GF-D8 (cell line): ENCODE measurements around the gene SETD2.
A peak's percentile ranks its signal among the peaks of the same experiment; 100 is the strongest.
"Not testable (repeated sequence)": the region's sequence is repeated elsewhere in the genome, so short reads cannot be mapped to it uniquely, and the experiment has no call there.

Experiments used
- DNase-seq: peaks from one replicate; lab custom pipeline; 2025; lab: John Stamatoyannopoulos, UW

SETD2 gene, protein sequence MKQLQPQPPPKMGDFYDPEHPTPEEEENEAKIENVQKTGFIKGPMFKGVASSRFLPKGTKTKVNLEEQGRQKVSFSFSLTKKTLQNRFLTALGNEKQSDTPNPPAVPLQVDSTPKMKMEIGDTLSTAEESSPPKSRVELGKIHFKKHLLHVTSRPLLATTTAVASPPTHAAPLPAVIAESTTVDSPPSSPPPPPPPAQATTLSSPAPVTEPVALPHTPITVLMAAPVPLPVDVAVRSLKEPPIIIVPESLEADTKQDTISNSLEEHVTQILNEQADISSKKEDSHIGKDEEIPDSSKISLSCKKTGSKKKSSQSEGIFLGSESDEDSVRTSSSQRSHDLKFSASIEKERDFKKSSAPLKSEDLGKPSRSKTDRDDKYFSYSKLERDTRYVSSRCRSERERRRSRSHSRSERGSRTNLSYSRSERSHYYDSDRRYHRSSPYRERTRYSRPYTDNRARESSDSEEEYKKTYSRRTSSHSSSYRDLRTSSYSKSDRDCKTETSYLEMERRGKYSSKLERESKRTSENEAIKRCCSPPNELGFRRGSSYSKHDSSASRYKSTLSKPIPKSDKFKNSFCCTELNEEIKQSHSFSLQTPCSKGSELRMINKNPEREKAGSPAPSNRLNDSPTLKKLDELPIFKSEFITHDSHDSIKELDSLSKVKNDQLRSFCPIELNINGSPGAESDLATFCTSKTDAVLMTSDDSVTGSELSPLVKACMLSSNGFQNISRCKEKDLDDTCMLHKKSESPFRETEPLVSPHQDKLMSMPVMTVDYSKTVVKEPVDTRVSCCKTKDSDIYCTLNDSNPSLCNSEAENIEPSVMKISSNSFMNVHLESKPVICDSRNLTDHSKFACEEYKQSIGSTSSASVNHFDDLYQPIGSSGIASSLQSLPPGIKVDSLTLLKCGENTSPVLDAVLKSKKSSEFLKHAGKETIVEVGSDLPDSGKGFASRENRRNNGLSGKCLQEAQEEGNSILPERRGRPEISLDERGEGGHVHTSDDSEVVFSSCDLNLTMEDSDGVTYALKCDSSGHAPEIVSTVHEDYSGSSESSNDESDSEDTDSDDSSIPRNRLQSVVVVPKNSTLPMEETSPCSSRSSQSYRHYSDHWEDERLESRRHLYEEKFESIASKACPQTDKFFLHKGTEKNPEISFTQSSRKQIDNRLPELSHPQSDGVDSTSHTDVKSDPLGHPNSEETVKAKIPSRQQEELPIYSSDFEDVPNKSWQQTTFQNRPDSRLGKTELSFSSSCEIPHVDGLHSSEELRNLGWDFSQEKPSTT (N-terminal part only)

DNA sequence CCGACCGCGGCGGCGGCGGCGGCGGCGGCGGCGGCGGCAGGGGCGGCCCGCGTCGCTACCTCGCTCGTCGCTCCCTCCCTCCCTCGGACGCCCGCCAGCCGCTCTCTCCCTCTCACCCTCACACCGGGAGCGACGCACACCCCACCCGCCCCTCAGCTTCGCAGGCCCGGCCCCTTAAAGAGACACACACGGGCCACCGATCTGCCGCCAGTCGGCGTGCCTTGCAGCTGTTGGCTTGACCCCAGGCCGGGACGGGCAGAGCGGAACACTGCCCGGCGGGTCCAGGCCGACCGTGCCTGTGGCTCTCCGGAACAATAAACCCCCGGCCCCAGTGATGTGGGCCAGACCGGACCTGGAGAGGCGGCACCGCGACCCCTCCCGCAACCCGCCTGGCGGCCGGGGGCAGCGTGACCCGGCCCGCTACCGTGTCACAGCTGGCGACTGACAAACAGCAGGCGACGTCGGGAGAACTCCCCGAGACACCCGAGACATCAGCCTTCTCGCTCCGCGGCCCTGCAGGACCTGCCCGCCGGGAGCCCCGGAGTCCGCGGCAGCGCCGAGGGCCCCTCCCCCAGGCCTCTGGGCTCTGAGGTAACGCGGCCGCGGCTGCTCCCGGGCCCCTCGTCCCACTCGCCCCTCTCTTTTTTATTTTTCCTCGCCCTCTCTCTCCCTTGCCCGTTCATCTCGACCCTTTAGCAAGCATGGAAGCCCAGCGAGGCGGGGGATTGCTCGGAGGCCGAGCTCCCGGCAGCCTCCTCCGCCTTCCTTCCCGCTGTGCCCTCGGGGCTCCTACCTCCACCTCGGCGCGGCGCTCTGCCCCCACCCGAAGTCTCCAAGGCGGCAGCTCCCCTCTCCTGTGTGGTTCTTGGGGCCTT is at the start of gene SETD2:
SETD2 (minus strand) TSS at position 107 of the 875 bp plus-strand sequence. CDS start 189 bp downstream, outside the sequence.
- peak; percentile 71 for DNase-seq

DNA sequence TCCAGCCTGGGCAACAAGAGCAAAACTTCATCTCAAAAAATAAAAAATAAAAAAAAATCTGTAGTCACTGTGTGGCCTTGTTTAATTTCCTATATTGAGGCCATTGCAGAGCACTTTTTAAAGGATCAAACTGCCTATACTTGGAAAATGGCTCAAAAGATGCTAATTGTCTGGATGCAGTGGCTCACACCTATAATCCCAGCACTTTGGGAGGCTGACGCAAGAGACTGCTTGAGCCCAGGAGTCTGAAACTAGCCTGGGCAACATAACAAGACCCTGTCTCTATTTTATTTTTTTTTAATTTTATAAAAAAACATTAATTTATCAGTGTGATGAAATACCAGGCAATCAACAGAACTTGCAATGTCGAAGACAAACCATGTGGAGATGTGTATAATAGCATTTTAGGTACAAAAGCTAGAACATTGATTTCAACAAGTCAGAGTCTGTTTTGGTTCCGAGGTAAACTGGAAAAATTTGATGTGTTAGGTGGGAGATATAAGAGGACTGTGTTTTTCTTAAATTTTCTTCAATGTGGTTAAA is 47.0 kb upstream of the SETD2 start:
- no peak for DNase-seq

DNA sequence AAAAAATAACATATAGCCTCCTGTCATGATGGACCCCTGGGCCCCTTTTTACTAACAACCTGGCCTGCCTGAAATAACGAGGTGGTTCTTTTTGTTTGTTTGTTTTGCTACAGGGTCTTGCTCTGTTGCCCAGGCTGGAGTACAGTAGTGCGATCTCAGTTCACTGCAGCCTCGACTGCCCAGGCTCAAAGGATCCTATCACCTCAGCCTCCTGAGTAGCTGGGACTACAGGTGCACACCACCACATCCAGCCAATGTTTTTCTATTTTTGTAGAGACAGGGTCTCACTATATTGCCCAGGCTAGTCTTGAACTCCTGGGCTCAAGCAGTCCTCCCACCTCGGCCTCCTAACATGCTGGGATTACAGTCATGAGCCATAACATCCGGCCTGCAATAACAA is 42.1 kb upstream of the SETD2 start:
- DNase-seq = not testable (repeated sequence)

DNA sequence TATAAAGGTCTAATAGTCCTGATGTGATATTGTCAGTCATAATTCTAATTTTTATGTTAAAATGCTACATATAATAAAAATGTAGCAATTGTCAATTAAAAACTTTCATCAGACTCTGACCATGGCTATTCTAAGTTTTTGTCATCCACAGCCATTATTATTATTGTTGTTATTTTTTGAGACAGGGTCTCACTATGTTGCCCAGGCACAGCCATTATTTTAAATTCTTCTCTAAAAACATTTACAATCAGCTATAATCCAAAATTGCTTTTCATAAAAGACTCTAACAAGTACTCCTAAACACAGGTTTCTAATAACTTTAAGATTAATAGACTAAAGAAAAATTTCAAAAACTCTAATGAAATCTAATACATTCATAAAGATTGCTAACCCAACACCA is 41.0 kb upstream of the SETD2 start:
- DNase-seq = no peak

DNA sequence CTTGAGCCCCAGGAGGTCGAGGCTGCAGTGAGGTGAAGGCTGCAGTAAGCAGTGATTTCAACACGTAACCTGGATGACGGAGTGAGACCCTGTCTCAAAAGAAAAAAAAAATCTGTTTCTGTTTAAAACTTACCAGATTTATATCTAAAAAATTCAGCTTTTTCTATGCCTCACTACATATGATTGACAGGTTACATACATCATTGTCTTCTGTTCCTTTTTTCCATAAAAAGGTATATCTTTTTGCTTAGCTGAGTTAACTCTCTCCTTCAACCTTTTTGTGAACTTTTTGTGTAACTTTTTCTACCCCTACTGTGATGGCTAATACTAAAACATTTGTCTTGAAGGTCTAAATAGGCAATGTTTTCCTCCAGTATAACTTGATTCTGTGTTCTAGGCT is 38.6 kb upstream of the SETD2 start:
- DNase-seq = no peak

DNA sequence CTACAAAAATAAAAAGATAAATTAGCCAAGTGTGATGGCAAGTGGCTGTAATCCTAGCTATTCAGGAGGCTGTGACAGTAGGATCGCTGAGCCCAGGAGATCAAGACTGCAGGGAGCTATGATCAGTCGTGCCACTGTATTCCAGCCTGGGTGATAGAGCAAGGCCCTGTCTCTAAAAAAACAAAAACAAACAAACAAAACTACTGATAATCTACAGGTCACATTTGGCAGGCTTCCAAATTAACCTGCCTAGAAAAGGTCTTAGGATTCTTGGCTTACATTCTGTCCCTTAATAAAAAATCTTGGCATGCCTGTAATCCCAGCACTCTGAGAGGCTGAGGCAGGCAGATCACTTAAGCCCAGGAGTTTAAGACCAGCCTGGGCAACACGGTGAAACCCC is 33.4 kb upstream of the SETD2 start:
- DNase-seq = no peak

DNA sequence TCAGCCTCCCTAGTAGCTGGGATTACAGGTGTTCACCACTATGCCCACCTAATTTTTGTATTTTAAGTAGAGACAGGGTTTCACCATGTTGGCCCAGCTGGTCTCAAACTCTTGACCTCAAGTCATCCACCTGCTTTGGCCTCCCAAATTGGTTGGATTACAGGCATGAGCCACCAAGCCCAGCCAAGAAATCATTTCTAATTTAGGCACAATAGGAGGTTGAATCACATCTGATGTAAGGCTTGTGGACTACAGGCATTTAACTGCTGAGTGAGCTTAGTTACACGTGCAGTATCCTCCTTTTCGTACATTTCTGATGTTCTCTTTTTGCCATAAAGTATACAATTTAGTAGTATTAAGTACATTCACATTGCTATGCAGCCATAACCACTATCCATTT is 31.1 kb upstream of the SETD2 start:
- DNase-seq = no peak

DNA sequence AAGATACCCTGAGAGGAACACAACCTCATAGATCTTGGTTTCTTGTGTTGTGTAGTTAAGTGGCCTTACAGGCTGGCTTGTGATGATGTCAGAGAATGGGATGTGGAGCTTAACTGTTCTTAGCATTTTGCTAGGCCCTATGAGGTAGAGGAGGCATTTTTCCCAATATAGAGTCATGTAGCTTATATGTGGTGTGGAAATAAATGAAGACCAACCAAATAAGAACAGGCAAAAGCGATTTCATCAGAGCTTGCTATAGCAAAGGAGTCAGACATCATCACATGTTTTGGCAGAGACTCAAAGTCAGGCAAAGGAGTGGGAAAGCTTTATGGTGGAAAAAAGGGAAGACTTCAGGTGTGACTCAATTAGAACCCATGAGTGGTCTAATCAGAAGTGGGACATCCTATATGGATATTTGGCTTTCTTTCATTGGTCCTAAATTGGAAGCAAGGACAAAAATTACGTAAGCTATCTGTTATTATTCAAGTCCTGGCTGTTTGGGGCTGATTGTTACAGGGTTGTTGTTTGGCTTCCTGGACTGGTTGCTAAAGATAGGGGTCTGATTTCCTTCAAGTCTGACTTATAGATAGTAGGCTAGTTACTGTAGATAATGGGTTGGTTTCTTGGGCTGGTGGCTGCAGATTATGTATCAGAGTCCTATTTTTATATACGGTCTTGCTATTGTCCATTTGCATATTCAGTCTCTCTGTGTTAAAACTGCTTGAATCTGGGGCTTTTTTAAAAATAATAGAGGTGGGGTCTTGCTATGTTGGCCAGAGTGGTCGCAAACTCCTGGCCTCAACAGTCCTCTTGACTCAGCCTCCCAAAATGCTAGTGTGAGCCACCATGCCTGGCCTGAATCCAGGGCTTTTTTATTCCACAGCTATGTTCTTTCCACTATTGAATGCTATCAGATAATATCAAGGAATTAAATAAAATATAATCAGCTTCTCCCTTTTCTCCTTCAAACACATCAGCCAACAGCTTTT is 30.3 kb upstream of the SETD2 start:
- DNase-seq = no peak

DNA sequence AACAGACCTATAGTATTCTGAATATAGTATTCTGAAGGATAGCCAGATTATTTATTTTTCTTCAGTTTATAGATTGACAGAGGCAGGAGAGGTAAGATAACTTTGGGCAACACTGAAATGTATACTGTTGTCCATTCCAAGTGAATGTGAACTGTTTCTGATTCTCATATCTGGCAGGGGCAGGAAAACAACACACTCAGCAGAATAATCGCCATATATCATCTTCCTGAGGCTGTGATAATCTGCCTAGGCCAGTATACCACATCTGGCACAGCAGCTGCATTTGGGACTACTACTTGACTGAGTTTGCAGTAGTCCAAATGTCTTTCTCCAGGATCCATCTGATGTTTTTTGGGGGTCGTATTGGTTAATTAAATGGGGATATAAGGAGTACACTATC is 22.4 kb upstream of the SETD2 start:
- DNase-seq = no peak

DNA sequence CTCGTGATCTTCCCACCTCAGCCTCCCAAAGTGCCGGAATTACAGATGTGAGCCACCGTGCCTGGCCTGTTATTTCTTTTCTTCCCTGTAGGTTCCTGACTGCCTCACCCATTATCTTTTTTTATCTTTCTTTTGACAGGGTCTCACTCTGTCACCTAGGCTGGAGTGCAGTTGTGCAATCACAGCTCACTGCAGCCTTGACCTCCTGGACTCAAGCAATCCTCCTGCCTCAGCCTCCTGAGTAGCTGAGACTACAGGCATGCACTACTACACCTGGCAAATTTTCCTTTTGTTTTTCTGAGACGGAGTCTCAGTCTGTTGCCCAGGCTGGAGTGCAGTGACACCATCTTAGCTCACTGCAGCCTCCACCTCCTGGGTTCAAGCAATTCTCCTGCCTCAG is 17.8 kb upstream of the SETD2 start:
- not testable (repeated sequence) for DNase-seq

DNA sequence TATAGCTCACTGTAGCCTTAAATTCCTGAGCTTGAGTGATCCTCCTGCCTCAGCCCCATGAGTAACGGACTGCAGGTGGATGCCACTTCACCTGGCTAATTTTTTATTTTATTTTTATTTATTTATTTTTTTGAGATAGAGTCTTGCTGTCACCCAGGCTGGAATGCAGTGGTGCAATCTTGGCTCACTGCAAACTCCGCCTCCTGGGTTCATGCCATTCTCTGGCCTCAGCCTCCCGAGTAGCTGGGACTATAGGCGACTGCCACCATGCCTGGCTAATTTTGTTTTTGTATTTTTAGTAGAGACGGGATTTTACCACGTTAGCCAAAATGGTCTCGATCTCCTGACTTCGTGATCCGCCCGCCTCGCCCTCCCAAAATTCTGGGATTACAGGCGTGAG is 16.1 kb upstream of the SETD2 start:
- not testable (repeated sequence) for DNase-seq

DNA sequence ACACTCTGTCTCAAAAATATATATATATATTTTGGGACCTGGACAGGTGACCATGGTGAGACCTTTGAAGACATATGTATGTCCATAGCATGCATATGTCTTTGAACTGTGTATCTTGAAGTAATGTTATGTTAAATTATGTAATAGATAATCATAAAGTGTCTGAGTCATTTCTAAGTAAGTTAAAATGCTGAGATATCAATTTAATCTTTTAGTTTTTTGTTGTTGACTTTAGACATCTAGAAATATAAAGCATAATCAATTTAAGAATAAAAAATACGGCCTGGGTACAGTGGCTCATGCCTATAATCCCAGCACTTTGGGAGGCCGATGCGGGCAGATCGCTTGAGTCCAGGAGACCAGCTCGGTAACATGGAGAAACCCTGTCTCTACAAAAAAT is 12.7 kb upstream of the SETD2 start:
- no peak for DNase-seq

DNA sequence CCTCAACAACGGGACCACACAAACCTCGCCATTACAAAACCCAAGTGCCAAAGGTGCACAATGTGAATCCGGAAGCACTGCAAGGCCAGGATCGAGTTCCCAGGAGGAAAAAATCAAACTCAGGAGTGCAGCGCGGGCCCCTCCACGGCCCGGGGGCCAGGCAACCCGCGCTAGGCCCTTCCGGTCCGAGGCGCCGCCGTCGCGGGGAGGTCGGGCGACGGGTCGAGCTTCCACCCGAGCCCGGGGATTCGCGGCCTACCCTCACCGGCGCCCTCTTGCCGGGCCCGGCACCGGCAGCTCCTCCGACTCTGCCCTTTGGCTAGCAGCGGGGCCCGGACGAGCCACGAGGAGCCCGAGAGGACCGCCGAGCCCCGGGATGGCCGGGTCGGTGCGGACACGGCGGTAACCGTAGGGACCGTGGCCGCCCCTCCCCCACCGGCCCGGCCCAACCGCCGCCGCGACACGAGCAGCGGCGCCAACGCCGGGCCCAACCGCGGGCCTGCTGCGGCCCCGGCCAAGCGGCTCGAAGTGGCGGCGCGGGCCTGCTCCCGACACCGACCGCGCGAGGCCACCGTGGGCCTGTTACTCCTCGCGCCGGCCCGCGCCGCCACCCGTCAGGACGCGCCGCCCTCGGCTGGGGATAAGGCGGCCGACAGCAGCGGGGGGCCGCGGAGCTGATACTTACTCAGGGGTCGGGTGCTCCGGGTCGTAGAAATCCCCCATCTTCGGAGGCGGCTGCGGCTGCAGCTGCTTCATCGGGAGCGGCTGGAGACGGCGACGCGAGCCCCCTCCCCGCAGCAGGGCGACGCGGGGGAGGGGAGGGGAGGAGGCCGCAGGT is 525 bp downstream of the SETD2 start:
- DNase-seq = peak; percentile 27

DNA sequence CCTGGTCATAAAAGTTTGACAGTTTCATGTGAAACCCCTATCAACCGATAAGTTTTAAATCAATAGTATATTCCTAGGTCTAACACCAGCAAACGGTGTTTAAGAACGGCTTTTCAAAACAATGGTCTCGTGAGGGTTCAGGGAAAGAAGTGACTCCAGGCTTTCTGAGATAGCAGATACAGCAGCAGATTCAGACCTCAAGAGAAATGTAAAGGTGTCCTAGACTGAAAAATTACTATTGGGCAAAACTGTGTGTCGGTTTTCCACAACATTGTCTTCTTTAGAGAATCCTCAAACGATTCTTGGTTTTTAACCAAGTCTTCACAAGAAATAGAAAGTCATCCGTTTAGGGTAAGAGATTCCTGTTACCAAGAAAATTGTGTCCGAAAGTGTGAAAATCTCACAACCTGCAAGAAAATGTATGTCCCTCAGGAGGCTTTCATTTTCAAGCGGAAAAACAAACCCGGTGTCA is 1.2 kb downstream of the SETD2 start:
- no peak for DNase-seq

DNA sequence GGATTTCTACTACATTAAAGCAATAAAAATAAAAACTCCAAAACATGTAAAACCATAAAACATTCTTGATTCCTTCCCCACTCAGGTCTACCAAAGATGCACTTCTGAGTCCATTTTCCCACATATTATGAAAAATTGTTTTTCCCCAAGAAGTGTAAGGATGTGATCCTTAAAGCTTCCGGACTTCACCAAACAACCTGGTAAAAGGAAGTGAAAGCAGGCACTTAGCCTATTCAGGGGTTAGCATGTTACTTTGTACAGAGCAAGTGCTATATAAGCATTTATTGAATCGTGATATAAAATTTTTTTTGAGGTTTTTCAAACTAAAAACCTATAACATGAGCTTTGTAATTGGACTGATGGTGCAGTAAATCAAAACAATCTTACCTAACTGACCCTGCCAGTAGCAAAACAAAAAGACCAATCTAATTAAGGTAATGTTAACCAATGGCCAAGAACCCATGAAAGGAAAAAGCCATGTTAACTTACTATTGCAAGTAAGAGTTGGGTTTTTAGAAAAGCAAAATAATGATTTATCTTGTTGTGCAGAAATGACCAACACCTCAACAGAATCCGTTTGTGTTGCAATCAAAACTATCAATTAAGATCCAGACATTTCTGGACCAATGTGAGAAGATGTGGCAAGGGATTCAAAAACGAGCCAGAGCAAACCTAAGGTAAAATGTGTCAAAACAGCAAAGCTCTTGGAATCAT is 1.8 kb downstream of the SETD2 start:
- no peak for DNase-seq

DNA sequence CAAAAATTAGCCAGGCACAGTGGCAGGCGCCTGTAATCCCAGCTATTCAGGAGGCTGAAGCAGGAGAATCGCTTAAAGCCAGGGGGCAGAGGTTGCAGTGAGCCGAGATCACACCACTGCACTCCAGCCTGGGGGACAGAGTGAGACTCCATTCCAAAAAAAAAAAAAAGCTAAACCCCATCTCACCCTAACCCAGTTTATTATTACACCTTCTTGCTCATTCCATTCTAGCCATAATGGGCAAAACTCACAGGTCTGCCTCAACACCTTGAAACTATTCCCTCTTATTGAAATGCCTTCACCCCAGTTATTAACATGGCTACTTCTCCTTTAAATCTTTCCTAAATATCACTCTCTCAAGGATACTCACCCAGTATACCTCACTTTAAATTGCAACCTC is 4.1 kb downstream of the SETD2 start:
- DNase-seq = no peak

DNA sequence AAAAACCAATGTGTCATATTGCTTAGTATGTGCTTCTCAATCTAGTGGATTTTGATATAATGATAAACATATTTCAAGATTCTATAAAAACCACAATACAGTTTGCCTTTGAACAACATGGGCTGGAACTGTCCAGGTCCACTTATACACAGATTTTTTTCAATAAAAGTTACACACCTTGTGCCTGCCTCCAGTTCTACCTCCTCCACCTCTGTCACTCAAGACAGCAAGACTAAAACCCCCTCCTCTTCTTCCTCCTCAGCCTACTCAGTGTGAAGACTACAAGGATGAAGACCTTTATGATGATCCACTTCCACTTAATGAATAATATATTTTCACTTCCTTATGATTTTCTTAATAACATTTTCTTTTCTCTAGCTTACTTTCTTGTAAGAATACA is 5.7 kb downstream of the SETD2 start:
- DNase-seq = no peak

DNA sequence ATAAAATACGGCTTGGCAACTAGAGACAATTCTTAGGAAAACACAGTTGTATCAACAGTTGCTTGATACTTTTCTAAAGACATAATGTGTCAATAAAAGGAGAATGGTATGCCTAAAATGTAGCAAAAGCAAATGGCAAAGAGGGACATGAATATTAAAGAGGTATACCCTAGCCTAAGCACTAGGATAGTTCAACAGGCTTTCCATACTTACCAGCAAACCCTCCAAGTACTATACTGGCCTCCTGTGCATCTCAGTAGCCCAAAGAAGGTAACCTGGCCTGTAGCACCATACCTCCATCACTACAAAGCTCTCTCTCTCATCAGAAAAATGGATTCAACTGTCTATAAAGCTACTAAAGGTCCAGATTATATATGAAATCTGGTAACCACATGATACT is 7.5 kb downstream of the SETD2 start:
- DNase-seq = no peak
